BLaER1 (cell line): Measurements from ENCODE around the gene APBA2.

Experiments
- H3K27ac ChIP-seq: shearing (Covaris generic); formaldehyde crosslinking; 2 replicates; pipeline ENCODE4 v1.8.1; 2022
- H3K27me3 ChIP-seq: shearing (Covaris generic); formaldehyde crosslinking; 2 replicates; pipeline ENCODE4 v1.8.1; 2022
- H3K36me3 ChIP-seq: shearing (Covaris generic); formaldehyde crosslinking; 2 replicates; pipeline ENCODE4 v1.8.1; 2022
- H3K4me1 ChIP-seq: shearing (Covaris generic); formaldehyde crosslinking; 2 replicates; pipeline ENCODE4 v1.8.1; 2022
- H3K4me2 ChIP-seq: shearing (Covaris generic); formaldehyde crosslinking; 2 replicates; pipeline ENCODE4 v1.8.1; 2022
- H3K4me3 ChIP-seq: shearing (Covaris generic); formaldehyde crosslinking; 2 replicates; pipeline ENCODE4 v1.8.1; 2022
- H3K9ac ChIP-seq: shearing (Covaris generic); formaldehyde crosslinking; 2 replicates; pipeline ENCODE4 v1.8.1; 2022
- H3K9me3 ChIP-seq: shearing (Covaris generic); formaldehyde crosslinking; 2 replicates; pipeline ENCODE4 v1.8.1; 2022
- H4K20me1 ChIP-seq: shearing (Covaris generic); formaldehyde crosslinking; 2 replicates; pipeline ENCODE4 v1.8.1; 2022
- Cebpa-rat ChIP-seq: shearing (Covaris generic); IDR thresholded peaks from 2 replicates; pipeline ENCODE4 v1.8.1; 2022

Gene APBA2

GRCh38 chr15:29057856-29058255, 172.1 kb downstream of the APBA2 start:
- Histone ChIP-seq H3K27ac (no peak overlapping the region), H3K4me1 (no peaks in the 10 kb centered on the region), H3K4me3 (no peak overlapping the region), H4K20me1 (peaks cover 20% of the 10 kb centered on the region), H3K27me3 (no peaks in the 10 kb centered on the region), H3K9ac (no peak overlapping the region), H3K36me3 (peaks cover 20% of the 10 kb centered on the region), H3K9me3 (peaks cover 19% of the 10 kb centered on the region), H3K4me2 (no peak overlapping the region)
- TF ChIP-seq Cebpa-rat = no peak

- H3K9ac ChIP-seq = no peak overlapping the region
Measured at GRCh38 chr15:29058903-29059539, 173.2 kb downstream of the APBA2 start.

GRCh38 chr15:29059871-29060640, 174.3 kb downstream of the APBA2 start:
- no peak for TF ChIP-seq Cebpa-rat
- no peak overlapping the region for H3K27ac ChIP-seq
- H3K27me3 ChIP-seq = no peaks in the 10 kb centered on the region

More at GRCh38 chr15:29058903-29059539, 173.2 kb downstream of the APBA2 start:
- H3K4me2 ChIP-seq = no peak overlapping the region
- no peak for TF ChIP-seq Cebpa-rat
- H3K4me3 ChIP-seq = no peak overlapping the region
- peaks cover 20% of the 10 kb centered on the region for H4K20me1 ChIP-seq
- H3K27ac ChIP-seq = no peak overlapping the region
- no peaks in the 10 kb centered on the region for H3K4me1 ChIP-seq
- H3K27me3 ChIP-seq = no peaks in the 10 kb centered on the region
- H3K9me3 ChIP-seq = peaks cover 7% of the 10 kb centered on the region; the same call in 1 of the 2 replicates
- peaks cover 9% of the 10 kb centered on the region for H3K36me3 ChIP-seq

GRCh38 chr15:29061746-29062145, 176.0 kb downstream of the APBA2 start:
- Histone ChIP-seq H3K4me2 (no peak overlapping the region), H3K4me3 (no peak overlapping the region), H3K36me3 (no peaks in the 10 kb centered on the region), H3K9me3 (peaks cover 7% of the 10 kb centered on the region; the same call in 1 of the 2 replicates), H3K27me3 (no peaks in the 10 kb centered on the region), H4K20me1 (peaks cover 20% of the 10 kb centered on the region), H3K27ac (no peak overlapping the region), H3K4me1 (no peaks in the 10 kb centered on the region), H3K9ac (no peak overlapping the region)
- no peak for TF ChIP-seq Cebpa-rat

More at GRCh38 chr15:29059871-29060640, 174.3 kb downstream of the APBA2 start:
- Histone ChIP-seq H3K9me3 (peaks cover 7% of the 10 kb centered on the region; the same call in 1 of the 2 replicates), H3K4me2 (no peak overlapping the region), H3K4me3 (no peak overlapping the region), H3K9ac (no peak overlapping the region), H3K36me3 (no peaks in the 10 kb centered on the region), H4K20me1 (peaks cover 20% of the 10 kb centered on the region), H3K4me1 (no peaks in the 10 kb centered on the region)

- no peak for TF ChIP-seq Cebpa-rat
- Histone ChIP-seq H3K4me2 (no peak overlapping the region), H3K4me3 (no peak overlapping the region), H3K27ac (no peak overlapping the region), H4K20me1 (peaks cover 20% of the 10 kb centered on the region), H3K36me3 (no peaks in the 10 kb centered on the region), H3K27me3 (no peaks in the 10 kb centered on the region), H3K9ac (no peak overlapping the region), H3K9me3 (peaks cover 7% of the 10 kb centered on the region; the same call in 1 of the 2 replicates), H3K4me1 (no peaks in the 10 kb centered on the region)
Measured at GRCh38 chr15:29062179-29062591, 176.4 kb downstream of the APBA2 start.

GRCh38 chr15:29062626-29063025, 176.9 kb downstream of the APBA2 start:
- Histone ChIP-seq H3K27me3 (no peaks in the 10 kb centered on the region), H3K4me1 (no peaks in the 10 kb centered on the region), H3K27ac (no peak overlapping the region), H3K9me3 (peaks cover 7% of the 10 kb centered on the region; the same call in 1 of the 2 replicates), H4K20me1 (peaks cover 20% of the 10 kb centered on the region), H3K4me2 (no peak overlapping the region), H3K4me3 (no peak overlapping the region), H3K9ac (no peak overlapping the region), H3K36me3 (no peaks in the 10 kb centered on the region)
- no peak for TF ChIP-seq Cebpa-rat

GRCh38 chr15:29063646-29064045, 177.9 kb downstream of the APBA2 start:
- no peaks in the 10 kb centered on the region for H3K27me3 ChIP-seq
- no peaks in the 10 kb centered on the region for H3K4me1 ChIP-seq
- TF ChIP-seq Cebpa-rat = no peak
- H3K9me3 ChIP-seq = peaks cover 12% of the 10 kb centered on the region; the same call in 1 of the 2 replicates
- H3K4me2 ChIP-seq = no peak overlapping the region
- H3K4me3 ChIP-seq = no peak overlapping the region
- no peak overlapping the region for H3K27ac ChIP-seq
- H3K9ac ChIP-seq = no peak overlapping the region
- 0 out of 2 replicates have a peak, but pooled peaks cover 4% of the 10 kb centered on the region for H3K36me3 ChIP-seq
- H4K20me1 ChIP-seq = peaks cover 20% of the 10 kb centered on the region

GRCh38 chr15:29064290-29064689, 178.5 kb downstream of the APBA2 start:
- TF ChIP-seq Cebpa-rat = no peak
- Histone ChIP-seq H3K27me3 (no peaks in the 10 kb centered on the region), H3K27ac (no peak overlapping the region), H3K9ac (no peak overlapping the region), H3K36me3 (0 out of 2 replicates have a peak, but pooled peaks cover 4% of the 10 kb centered on the region), H3K4me1 (peaks cover under 1% of the 10 kb centered on the region; the same call in 1 of the 2 replicates), H3K9me3 (peaks cover 10% of the 10 kb centered on the region; the same call in 1 of the 2 replicates), H4K20me1 (peaks cover 20% of the 10 kb centered on the region), H3K4me3 (no peak overlapping the region), H3K4me2 (no peak overlapping the region)

GRCh38 chr15:29064731-29065130, 179.0 kb downstream of the APBA2 start:
- 0 out of 2 replicates have a peak, but pooled peaks cover 8% of the 10 kb centered on the region for H3K9me3 ChIP-seq
- no peaks in the 10 kb centered on the region for H3K27me3 ChIP-seq
- peaks cover 20% of the 10 kb centered on the region for H4K20me1 ChIP-seq
- TF ChIP-seq Cebpa-rat = no peak
- H3K4me3 ChIP-seq = no peak overlapping the region
- H3K27ac ChIP-seq = no peak overlapping the region
- peaks cover 4% of the 10 kb centered on the region for H3K4me1 ChIP-seq
- H3K36me3 ChIP-seq = 0 out of 2 replicates have a peak, but pooled peaks cover 4% of the 10 kb centered on the region
- no peak overlapping the region for H3K9ac ChIP-seq
- H3K4me2 ChIP-seq = no peak overlapping the region

- H3K9me3 ChIP-seq = 0 out of 2 replicates have a peak, but pooled peaks cover 8% of the 10 kb centered on the region
- H3K27ac ChIP-seq = no peak overlapping the region
- H3K36me3 ChIP-seq = 0 out of 2 replicates have a peak, but pooled peaks cover 4% of the 10 kb centered on the region
- H3K4me1 ChIP-seq = peaks cover 13% of the 10 kb centered on the region
- H4K20me1 ChIP-seq = peaks cover 20% of the 10 kb centered on the region
- no peak for TF ChIP-seq Cebpa-rat
- H3K27me3 ChIP-seq = no peaks in the 10 kb centered on the region
- no peak overlapping the region for H3K4me3 ChIP-seq
- no peak overlapping the region for H3K9ac ChIP-seq
- H3K4me2 ChIP-seq = no peak overlapping the region
Measured at GRCh38 chr15:29065571-29065970, 179.8 kb downstream of the APBA2 start.
